Endothelial cell of umbilical vein (primary cell): Measurements from ENCODE around the gene EXOC3L1. TPM values are rescaled to one million over a fixed set of nuclear protein-coding genes. Genes with fewer than 3 reads are reported as not detected.

Source experiments
- BruUV-seq: library from RNA; stranded (reverse); fragments of 400-500 nt; replicated peaks from 2 replicates; lab custom pipeline; 2021; lab: Mats Ljungman, UMichigan
- CTCF ChIA-PET: fragments of 300-600, 350-600 bp; sonication (Branson Sonifier 250); formaldehyde crosslinking; loops from one replicate; lab custom pipeline; 2021; ENCODE audit warnings: antibody characterized with exemption, inconsistent platforms; lab: Charles Lee
- POLR2A ChIA-PET: fragments of 300-600, 350-600 bp; sonication (Branson Sonifier 250); formaldehyde crosslinking; loops from one replicate; lab custom pipeline; 2021; ENCODE audit warnings: antibody characterized with exemption, inconsistent platforms; lab: Charles Lee
- DNase-seq: peaks from one replicate; pipeline ENCODE4 v3.0.0-alpha.2; 2011; ENCODE audit warnings: low read depth, low spot score
- FAIRE-seq: peaks from 2 replicates; lab custom pipeline; 2011; peaks lifted over from hg19 to GRCh38; lab: Jason Lieb, UNC
- H2AFZ ChIP-seq: 2 replicates; pipeline ENCODE4 v1.6.0; 2012; ENCODE audit warnings: low read depth, low read length, control low read depth, inconsistent platforms
- H3K27ac ChIP-seq: 2 replicates; pipeline ENCODE4 v1.5.1; 2011; ENCODE audit warnings: low read depth, mild to moderate bottlenecking, control low read depth, low read length, moderate library complexity; ENCODE audit not compliant: insufficient read depth
- H3K27me3 ChIP-seq, 2 experiments: 2 replicates each; pipeline versions ENCODE4 v1.6.0 to v1.6.1; 2011; ENCODE audit warnings: low read length in 2 of 2, mixed read lengths in 1 of 2; ENCODE audit not compliant: control insufficient read depth in 2 of 2, insufficient read depth in 2 of 2
- H3K36me3 ChIP-seq, 2 experiments: 2 replicates in 1 of 2; 3 replicates in 1 of 2; pipeline ENCODE4 v1.5.1; 2011; ENCODE audit warnings: low read length in 2 of 2, mild to moderate bottlenecking in 1 of 2, moderate library complexity in 1 of 2; ENCODE audit not compliant: control insufficient read depth in 2 of 2, insufficient read depth in 2 of 2; ENCODE audit errors: extremely low read depth in 1 of 2
- H3K4me1 ChIP-seq: 3 replicates; pipeline ENCODE4 v1.5.1; 2011; ENCODE audit warnings: mild to moderate bottlenecking, low read length; ENCODE audit not compliant: control insufficient read depth, insufficient read depth; ENCODE audit errors: extremely low read depth
- H3K4me2 ChIP-seq: 2 replicates; pipeline ENCODE4 v1.6.1; 2011; ENCODE audit warnings: low read length, control low read depth, mixed read lengths; ENCODE audit not compliant: insufficient read depth
- H3K4me3 ChIP-seq, 3 experiments: fragments of 200-600 bp in 1 of 3; sonication (generic), shearing (Covaris generic) in 1 of 3; replicated peaks in 1 of 3; 2 replicates each; pipeline ENCODE4 v1.5.1; 2011 to 2016; ENCODE audit warnings: control low read depth in 3 of 3, low read length in 3 of 3, mild to moderate bottlenecking in 2 of 3, inconsistent platforms in 1 of 3, low read depth in 1 of 3, moderate library complexity in 1 of 3; ENCODE audit not compliant: insufficient read depth in 1 of 3
- H3K79me2 ChIP-seq: 2 replicates; pipeline ENCODE4 v1.6.0; 2012; ENCODE audit warnings: low read length, inconsistent platforms; ENCODE audit not compliant: control insufficient read depth, insufficient read depth
- H3K9ac ChIP-seq: replicated peaks from 2 replicates; pipeline ENCODE3; 2011; ENCODE audit warnings: low read length, control low read depth; ENCODE audit not compliant: insufficient read depth; ENCODE audit errors: extremely low read depth
- H3K9me1 ChIP-seq: replicated peaks from 3 replicates; pipeline ENCODE4 v1.6.0; 2011; ENCODE audit warnings: mild to moderate bottlenecking, low read length; ENCODE audit not compliant: control insufficient read depth, insufficient read depth; ENCODE audit errors: extremely low read depth
- H3K9me3 ChIP-seq: replicated peaks from 2 replicates; pipeline ENCODE4 v1.5.1; 2012; ENCODE audit warnings: low read length, inconsistent platforms; ENCODE audit not compliant: control insufficient read depth, insufficient read depth
- H4K20me1 ChIP-seq: replicated peaks from 2 replicates; pipeline ENCODE3; 2011; ENCODE audit warnings: mild to moderate bottlenecking, low read length; ENCODE audit not compliant: control insufficient read depth, insufficient read depth; ENCODE audit errors: extremely low read depth
- EZH2 ChIP-seq: IDR thresholded peaks from 2 replicates; pipeline ENCODE4 v1.6.1; 2012; ENCODE audit warnings: borderline replicate concordance, low read depth, mild to moderate bottlenecking, moderate library complexity, low read length, inconsistent platforms; ENCODE audit not compliant: severe bottlenecking
- FOS ChIP-seq: IDR thresholded peaks from 2 replicates; pipeline ENCODE4 v1.6.1; 2011; ENCODE audit warnings: mild to moderate bottlenecking, low read length, moderate library complexity, borderline replicate concordance; ENCODE audit not compliant: insufficient read depth
- GATA2 ChIP-seq: IDR thresholded peaks from 2 replicates; pipeline ENCODE4 v1.7.0; 2011; ENCODE audit warnings: low read depth, mild to moderate bottlenecking, moderate library complexity, mixed read lengths, low read length; ENCODE audit not compliant: insufficient read length, insufficient read depth
- JUN ChIP-seq: IDR thresholded peaks from 2 replicates; pipeline ENCODE4 v1.6.1; 2011; ENCODE audit warnings: borderline replicate concordance, low read depth; ENCODE audit not compliant: insufficient read length, insufficient read depth
- POLR2A ChIP-seq: IDR thresholded peaks from 2 replicates; pipeline ENCODE4 v1.6.1; 2012; ENCODE audit warnings: low read depth, mild to moderate bottlenecking, control low read depth, low read length
- dilution Hi-C: fragments of 300-500 bp; cut with MboI; formaldehyde crosslinking; loops from one replicate; pipeline ENCODE4 v1.15.0; 2019; ENCODE audit warnings: low sequenced_read_pairs; ENCODE audit not compliant: extremely low pct_ligation_motif_present
- intact Hi-C: fragments of 100-400 bp; cut with micrococcal nuclease; formaldehyde crosslinking; loops from one replicate; pipeline ENCODE4 v1.10.0; 2022
- polyA plus RNA-seq, 4 experiments: library from polyadenylated mRNA; depleted of rRNA in 3 of 4; stranded (reverse) in 3 of 4; unstranded in 1 of 4; fragments of >200 nt; gene quantifications; 2 replicates each; pipeline versions ENCODE4 v1.2.1 to v1.2.3, GENCODE V29; 2011 to 2012; ENCODE audit warnings: missing spikeins in 1 of 4
- total RNA-seq: library from RNA; stranded (reverse); gene quantifications from 2 replicates; pipeline ENCODE4 v1.2.3, GENCODE V29; 2021
- TF ChIP-seq, protein P1 (sequence below): IDR thresholded peaks from 2 replicates; pipeline ENCODE4 v1.6.1; 2011; ENCODE audit not compliant: insufficient read depth, insufficient read length

The EXOC3L1 gene
- total and polyA plus RNA-seq, 2 donors (not counting 3 experiments of a cell fraction or from before 2014, with no cell fraction given) = 10.8 to 11.6 TPM

DNA sequence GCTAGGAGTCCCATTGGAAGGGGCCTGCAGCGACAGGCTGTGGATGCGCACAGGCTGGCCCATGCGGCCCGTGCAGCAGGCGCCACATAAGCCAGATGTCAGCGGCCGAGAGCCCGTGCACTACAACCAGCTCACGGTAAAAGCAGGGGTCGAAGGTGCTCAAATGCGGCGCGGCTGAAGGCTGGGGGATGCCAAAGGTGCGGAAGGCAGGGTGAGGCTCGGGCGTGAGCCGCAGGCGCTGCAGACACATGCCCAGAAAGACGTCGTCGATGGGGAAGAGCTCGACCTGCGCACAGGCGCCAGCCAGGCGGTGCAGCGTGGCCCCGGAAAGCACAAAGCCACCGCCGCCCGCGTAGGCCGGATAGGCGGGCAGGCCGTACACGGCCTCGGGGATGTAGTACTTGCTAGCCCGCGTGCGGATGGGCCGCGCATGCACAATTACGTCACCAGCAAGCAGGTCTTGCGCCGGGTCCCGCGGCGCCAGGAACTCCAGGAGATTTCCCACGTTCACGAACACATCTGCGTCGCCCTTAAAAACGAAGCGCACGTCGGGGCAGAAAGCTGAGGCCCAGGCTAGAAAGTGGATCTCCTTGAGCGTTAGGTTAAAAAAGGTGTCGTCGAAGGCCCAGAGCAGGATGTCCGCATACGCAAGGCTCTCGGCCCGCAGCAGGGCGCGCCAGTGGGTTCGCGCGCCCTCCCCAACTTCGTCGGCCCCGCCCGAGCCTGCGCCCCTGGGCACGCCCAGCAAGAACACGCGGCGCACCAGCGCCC, 40.5 kb downstream of the EXOC3L1 start:
- dilution Hi-C loops (no loop called here), intact Hi-C loops (no loop called here)
- BruUV-seq = TSS peak; percentile 22
- H3K79me2 ChIP-seq = no peaks in the 10 kb centered on the region
- no peak overlapping the region for H3K9ac ChIP-seq
- no peak overlapping the region for H3K27ac ChIP-seq
- ChIA-PET CTCF (interaction anchor here (1.0 to 1.5 kb wide), 3 partner anchors 36 to 131 kb away, joined by 3 to 6 read pairs (median 4); no protein-coding TSS in a partner anchor), POLR2A (no interaction called here)
- no peak overlapping the region for H3K4me3 ChIP-seq
- no peaks in the 10 kb centered on the region for H3K9me1 ChIP-seq
- no peak overlapping the region for H2AFZ ChIP-seq
- no peaks in the 10 kb centered on the region for H3K9me3 ChIP-seq
- no peaks in the 10 kb centered on the region for H4K20me1 ChIP-seq
- H3K4me2 ChIP-seq = no peak overlapping the region
- DNase-seq (no peak), FAIRE-seq (no peak)
- peaks cover 2 to 29% of the 10 kb centered on the region in 2 experiments for H3K36me3 ChIP-seq
- H3K4me1 ChIP-seq = peaks cover 3% of the 10 kb centered on the region
- TF ChIP-seq, protein P1, sequence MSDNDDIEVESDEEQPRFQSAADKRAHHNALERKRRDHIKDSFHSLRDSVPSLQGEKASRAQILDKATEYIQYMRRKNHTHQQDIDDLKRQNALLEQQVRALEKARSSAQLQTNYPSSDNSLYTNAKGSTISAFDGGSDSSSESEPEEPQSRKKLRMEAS = no peak
- TF ChIP-seq GATA2 = no peak
- no peak for TF ChIP-seq JUN
- TF ChIP-seq EZH2 = no peak
- no peak for TF ChIP-seq POLR2A
- no peak for TF ChIP-seq FOS
- H3K27me3 ChIP-seq = peaks cover 0 to 5% of the 10 kb centered on the region in 2 experiments
